GM12801 (cell line): ENCODE data around the gene OGG1.

ENCODE experiments used
- TF ChIP-seq, protein P1 (sequence below): IDR thresholded peaks from one replicate; pipeline ENCODE4 v1.5.1; 2011; ENCODE audit warnings: control low read depth; ENCODE audit not compliant: insufficient read length; ENCODE audit errors: extremely low read depth

Gene OGG1

DNA sequence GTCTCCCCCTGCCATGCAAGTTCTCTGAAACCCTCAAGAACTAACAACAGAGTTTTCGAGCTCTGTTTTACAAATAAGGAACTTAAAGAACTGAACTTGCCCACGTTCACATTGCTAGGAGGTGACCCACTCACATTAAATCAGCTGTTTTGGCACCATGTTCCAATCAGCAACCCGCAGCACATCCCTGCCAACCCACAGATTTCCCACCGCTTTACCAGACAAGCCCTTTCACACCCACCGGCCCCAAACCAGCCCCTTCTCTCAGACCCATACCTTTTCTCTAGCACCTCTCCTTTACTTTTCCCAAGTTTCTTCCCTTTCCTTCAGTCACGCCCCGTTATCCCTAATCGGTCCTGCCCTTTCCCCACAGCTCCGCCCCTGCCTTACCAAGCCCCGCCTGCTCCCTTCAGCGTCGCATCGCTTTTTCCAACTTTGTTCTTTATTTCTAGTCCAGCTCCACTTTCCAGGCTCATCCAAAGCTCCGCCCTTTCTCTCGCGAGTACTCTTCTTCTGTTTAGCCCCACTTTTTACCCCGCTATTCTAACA is 19.0 kb upstream of the OGG1 start:
- TF ChIP-seq, protein P1, sequence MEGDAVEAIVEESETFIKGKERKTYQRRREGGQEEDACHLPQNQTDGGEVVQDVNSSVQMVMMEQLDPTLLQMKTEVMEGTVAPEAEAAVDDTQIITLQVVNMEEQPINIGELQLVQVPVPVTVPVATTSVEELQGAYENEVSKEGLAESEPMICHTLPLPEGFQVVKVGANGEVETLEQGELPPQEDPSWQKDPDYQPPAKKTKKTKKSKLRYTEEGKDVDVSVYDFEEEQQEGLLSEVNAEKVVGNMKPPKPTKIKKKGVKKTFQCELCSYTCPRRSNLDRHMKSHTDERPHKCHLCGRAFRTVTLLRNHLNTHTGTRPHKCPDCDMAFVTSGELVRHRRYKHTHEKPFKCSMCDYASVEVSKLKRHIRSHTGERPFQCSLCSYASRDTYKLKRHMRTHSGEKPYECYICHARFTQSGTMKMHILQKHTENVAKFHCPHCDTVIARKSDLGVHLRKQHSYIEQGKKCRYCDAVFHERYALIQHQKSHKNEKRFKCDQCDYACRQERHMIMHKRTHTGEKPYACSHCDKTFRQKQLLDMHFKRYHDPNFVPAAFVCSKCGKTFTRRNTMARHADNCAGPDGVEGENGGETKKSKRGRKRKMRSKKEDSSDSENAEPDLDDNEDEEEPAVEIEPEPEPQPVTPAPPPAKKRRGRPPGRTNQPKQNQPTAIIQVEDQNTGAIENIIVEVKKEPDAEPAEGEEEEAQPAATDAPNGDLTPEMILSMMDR = no peak

DNA sequence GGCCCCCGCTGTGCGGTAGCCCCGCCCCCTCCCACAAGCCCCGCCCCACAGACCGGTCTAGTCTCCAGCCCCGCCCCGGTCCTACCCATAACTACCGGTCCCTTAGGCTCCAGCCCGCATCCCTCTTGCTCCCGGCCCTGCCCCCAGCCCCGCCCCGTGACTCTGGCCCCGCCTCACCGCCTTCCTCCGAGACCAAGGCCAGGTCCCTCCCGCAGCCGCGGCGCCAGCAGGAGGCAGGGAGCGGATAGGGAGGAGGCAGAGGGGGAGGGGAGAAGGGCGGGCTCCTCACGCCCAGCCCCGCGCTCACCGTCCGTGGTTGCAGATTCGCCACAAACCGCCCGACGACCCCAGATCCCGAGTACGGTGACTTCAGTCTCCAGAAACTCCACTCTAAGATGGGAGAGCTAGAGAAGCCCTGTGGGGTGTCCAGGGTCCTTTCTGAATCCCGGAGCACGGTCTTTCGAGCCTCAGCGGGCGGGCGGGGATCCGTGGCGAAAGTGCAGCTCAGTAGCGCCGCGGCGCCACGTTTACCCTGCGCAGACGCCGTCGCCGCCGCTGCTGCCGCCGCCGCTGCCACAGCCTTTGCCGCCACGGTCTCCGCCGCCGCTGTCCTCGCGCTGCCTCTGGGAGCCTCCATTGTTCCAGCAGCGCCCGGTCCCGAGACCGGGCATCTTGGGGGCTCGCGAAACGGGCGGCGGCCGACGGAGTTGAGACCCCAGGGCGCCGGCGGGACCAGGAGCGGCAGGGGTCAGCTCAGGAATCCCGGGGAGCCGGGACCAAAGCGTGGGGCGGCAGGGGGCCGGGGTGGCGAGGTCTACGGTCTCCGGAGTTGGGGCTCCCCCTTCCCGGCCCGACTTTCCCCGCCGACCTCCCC is 18.3 kb upstream of the OGG1 start, which contains the start of gene BRPF1:
TSS of gene BRPF1 (plus strand) at position 530 of the 874 bp plus-strand sequence. CDS start 2,406 bp downstream, outside the sequence.
- TF ChIP-seq, protein P1 = no peak

- TF ChIP-seq, protein P1 = no peak
Measured at GRCh38 chr3:9732080-9732739, 17.5 kb upstream of the OGG1 start.

DNA sequence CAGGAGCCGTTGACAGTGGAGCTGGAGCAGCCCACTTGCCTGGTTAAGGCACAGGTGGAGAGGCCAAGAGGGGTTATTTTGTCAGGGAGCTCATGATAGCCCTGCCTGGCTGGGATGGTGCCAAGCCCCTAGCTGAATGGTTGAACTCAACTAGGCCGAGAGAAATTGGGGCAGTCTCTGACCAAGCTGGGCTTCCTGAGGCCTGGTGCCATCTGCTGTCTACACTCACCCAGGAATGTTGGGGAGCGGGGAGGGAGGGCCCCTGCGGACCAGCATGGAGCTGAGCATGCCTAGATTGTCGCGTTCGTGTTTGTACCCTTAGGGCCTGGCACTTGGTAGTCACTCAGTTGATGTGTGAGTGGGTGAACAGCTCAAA is 17.0 kb upstream of the OGG1 start:
- TF ChIP-seq, protein P1 = no peak

- TF ChIP-seq, protein P1 = no peak
Measured at GRCh38 chr3:9736831-9737230, 12.9 kb upstream of the OGG1 start.

GRCh38 chr3:9739181-9739580 is 10.6 kb upstream of the OGG1 start:
- TF ChIP-seq, protein P1 = no peak

GRCh38 chr3:9742560-9742959 is 7.2 kb upstream of the OGG1 start:
- TF ChIP-seq, protein P1 = no peak
